Myometrial cell (primary cell): ENCODE measurements around the gene POMZP3. TPM values are rescaled to one million over a fixed set of nuclear protein-coding genes. Genes with fewer than 3 reads are reported as not detected.

ENCODE experiments used
- total RNA-seq: library from RNA; depleted of rRNA; stranded (reverse); fragments of >200 nt; gene quantifications from 2 replicates; pipeline ENCODE4 v1.2.3, GENCODE V29; 2015

POMZP3 gene
- total RNA-seq: 0.29 and 2.5 TPM in 2 replicates

DNA sequence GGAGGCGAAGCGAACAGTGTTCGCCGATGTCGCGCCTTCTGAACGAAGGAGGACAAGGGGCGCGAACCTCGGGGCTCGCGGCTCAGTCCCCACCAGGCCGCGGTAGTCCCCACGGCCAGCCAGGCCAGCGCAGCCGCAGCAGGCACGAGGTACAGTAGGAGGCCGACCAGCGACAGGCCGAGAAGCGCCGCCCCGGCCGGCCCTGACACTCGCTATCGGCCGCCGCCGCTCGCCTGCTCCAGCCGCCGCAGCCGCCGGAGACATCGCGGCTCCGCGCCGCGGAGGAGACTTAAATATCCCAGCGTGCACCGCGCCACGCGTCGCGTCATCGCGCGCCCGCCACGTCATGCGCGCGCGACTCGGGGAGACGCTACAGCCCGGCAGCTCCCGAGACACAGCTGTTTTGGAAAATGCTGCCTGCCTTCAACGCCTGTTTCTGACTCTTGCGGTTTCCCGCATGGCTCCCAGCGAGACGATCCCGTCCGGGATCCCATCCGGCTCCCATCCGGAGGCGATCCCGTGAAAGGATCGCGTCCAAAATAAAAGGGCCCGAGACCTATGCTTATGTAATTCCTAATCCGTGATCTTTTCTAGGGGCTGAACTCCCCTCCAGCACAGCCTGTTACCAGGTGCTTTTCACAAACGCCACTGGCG, at the start of gene POMZP3:
Gene POMZP3 (minus strand): TSS at position 291 of the 654 bp plus-strand sequence. CDS start 1,215 bp downstream, outside the sequence.

Other genes with a start within 250 kb of the POMZP3 start
- gene SSC4D, start 217.6 kb downstream of the POMZP3 start, total RNA-seq: 1.8 and 2.0 TPM in 2 replicates
- 0.29 and 1.9 TPM in 2 replicates for gene ZP3, start 202.3 kb downstream of the POMZP3 start, total RNA-seq
- gene DTX2, start 165.6 kb downstream of the POMZP3 start, total RNA-seq: 9.5 and 13.1 TPM in 2 replicates
- not detected in 2 replicates for gene UPK3B, start 116.7 kb downstream of the POMZP3 start, total RNA-seq
- gene SPDYE16, start 84.0 kb downstream of the POMZP3 start, total RNA-seq: not detected in 2 replicates